ENCODE results near the gene HS1BP3. TPM values are rescaled to one million over a fixed set of nuclear protein-coding genes. Genes with fewer than 3 reads are reported as not detected.

The HS1BP3 gene
- total and polyA plus RNA-seq, 2 of the 13 experiments (the other 11 are each of a cell fraction or from before 2014, with no cell fraction given) = 15.2 to 22.0 TPM

- TF ChIP-seq ZNF674 (CRISPR knock-in tag; IDR thresholded peaks at IDR 0.05; ENCODE audit: low read depth) (0 out of 2 replicates have a peak, but pooled peaks have one; percentile 83), RORA (CRISPR knock-in tag; IDR thresholded peaks at IDR 0.05) (no peak), ZNF326 (CRISPR knock-in tag; IDR thresholded peaks at IDR 0.05; ENCODE audit: borderline replicate concordance) (no peak), ZBED4 (CRISPR knock-in tag; IDR thresholded peaks at IDR 0.05; ENCODE audit: borderline replicate concordance) (peak; percentile 34; the same call in 1 of the 2 replicates), CERS6 (CRISPR knock-in tag; IDR thresholded peaks at IDR 0.05) (no peak), ZNF570 (CRISPR knock-in tag; IDR thresholded peaks at IDR 0.05; ENCODE audit: borderline replicate concordance) (no peak), ZNF644 (CRISPR knock-in tag; IDR thresholded peaks at IDR 0.05; ENCODE audit: low read depth) (0 out of 2 replicates have a peak, but pooled peaks have one; percentile 4), DNMT1 (CRISPR knock-in tag; IDR thresholded peaks at IDR 0.05) (peak; percentile 99), JUN (CRISPR knock-in tag; IDR thresholded peaks at IDR 0.05) (peak; percentile 84), ZFP36L1 (CRISPR knock-in tag; IDR thresholded peaks at IDR 0.05) (0 out of 2 replicates have a peak, but pooled peaks have one; percentile 10), CEBPZ (IDR thresholded peaks at IDR 0.05; ENCODE audit: low read length) (no peak), U2AF2 (IDR thresholded peaks at IDR 0.05; ENCODE audit: low read depth, low read length) (no peak; the same call in 1 of the 2 replicates), MTF1 (CRISPR knock-in tag; IDR thresholded peaks at IDR 0.05) (no peak), ZNF329 (CRISPR knock-in tag; IDR thresholded peaks at IDR 0.05; ENCODE audit: low read depth) (peak; percentile 82; the same call in 1 of the 2 replicates), SPEN (CRISPR knock-in tag; IDR thresholded peaks at IDR 0.05; ENCODE audit: low read depth) (peak; percentile 95), NFE2L2 (IDR thresholded peaks at IDR 0.05; ENCODE audit: low read length) (no peak), ZNF746 (CRISPR knock-in tag; IDR thresholded peaks at IDR 0.05) (peak; percentile 78)
Measured at GRCh38 chr2:20650877-20651730, at the start of gene HS1BP3 (continued).

Data from HepG2 (cell line).